HEK293 (cell line): ENCODE results near the gene SMURF1.

ENCODE experiments used
- GLIS2 ChIP-seq: fragments of 450-650 bp; formaldehyde crosslinking; IDR thresholded peaks from 2 replicates; pipeline ENCODE4 v1.5.1; 2016; ENCODE audit warnings: missing biosample characterization, missing genetic modification characterization
- KLF1 ChIP-seq: fragments of 450-650 bp; formaldehyde crosslinking; IDR thresholded peaks from 2 replicates; pipeline ENCODE4 v1.5.1; 2016; ENCODE audit warnings: missing biosample characterization, missing genetic modification characterization
- ZFP37 ChIP-seq: fragments of 450-650 bp; formaldehyde crosslinking; IDR thresholded peaks from 2 replicates; pipeline ENCODE4 v1.5.1; 2016; ENCODE audit warnings: missing biosample characterization, missing genetic modification characterization
- ZNF10 ChIP-seq: fragments of 450-650 bp; formaldehyde crosslinking; IDR thresholded peaks from 2 replicates; pipeline ENCODE4 v1.5.1; 2017; ENCODE audit warnings: missing biosample characterization, missing genetic modification characterization
- ZNF274 ChIP-seq, 2 experiments: fragments of 200-500 bp in 1 of 2; fragments of 450-650 bp in 1 of 2; sonication (Bioruptor generic) in 1 of 2; formaldehyde crosslinking in 1 of 2; IDR thresholded peaks; 2 replicates each; pipeline versions ENCODE4 v1.5.1 to v1.6.1; 2014 to 2016; ENCODE audit warnings: borderline replicate concordance in 1 of 2, inconsistent platforms in 1 of 2, low read length in 1 of 2, missing biosample characterization in 1 of 2, missing genetic modification characterization in 1 of 2
- ZNF585B ChIP-seq: fragments of 450-650 bp; formaldehyde crosslinking; IDR thresholded peaks from 2 replicates; pipeline ENCODE4 v1.5.1; 2016; ENCODE audit warnings: missing biosample characterization, missing genetic modification characterization
- ZXDB ChIP-seq: fragments of 450-650 bp; formaldehyde crosslinking; IDR thresholded peaks from 2 replicates; pipeline ENCODE4 v1.5.1; 2016; ENCODE audit warnings: missing biosample characterization, missing genetic modification characterization
- TF ChIP-seq, protein P1 (sequence below): IDR thresholded peaks from 2 replicates; pipeline ENCODE4 v1.6.1; 2011; ENCODE audit warnings: mild to moderate bottlenecking, low read depth, low read length, borderline replicate concordance
- TF ChIP-seq, protein P2 (sequence below): fragments of 450-650 bp; formaldehyde crosslinking; IDR thresholded peaks from 2 replicates; pipeline ENCODE4 v1.5.1; 2016; ENCODE audit warnings: missing biosample characterization, missing genetic modification characterization
- TF ChIP-seq, protein P3 (sequence below): fragments of 450-650 bp; formaldehyde crosslinking; IDR thresholded peaks from 2 replicates; pipeline ENCODE4 v1.5.1; 2016; ENCODE audit warnings: missing biosample characterization, missing genetic modification characterization, borderline replicate concordance
- TF ChIP-seq, protein P4 (sequence below): fragments of 450-650 bp; formaldehyde crosslinking; IDR thresholded peaks from 2 replicates; pipeline ENCODE4 v1.5.1; 2016; ENCODE audit warnings: missing biosample characterization, missing genetic modification characterization
- TF ChIP-seq, protein P5 (sequence below): fragments of 450-650 bp; formaldehyde crosslinking; IDR thresholded peaks from 2 replicates; pipeline ENCODE4 v1.5.1; 2017; ENCODE audit warnings: missing biosample characterization, missing genetic modification characterization
- TF ChIP-seq, protein P6 (sequence below): fragments of 450-650 bp; formaldehyde crosslinking; IDR thresholded peaks from 2 replicates; pipeline ENCODE4 v1.5.1; 2016; ENCODE audit warnings: missing biosample characterization, missing genetic modification characterization

SMURF1 gene

DNA sequence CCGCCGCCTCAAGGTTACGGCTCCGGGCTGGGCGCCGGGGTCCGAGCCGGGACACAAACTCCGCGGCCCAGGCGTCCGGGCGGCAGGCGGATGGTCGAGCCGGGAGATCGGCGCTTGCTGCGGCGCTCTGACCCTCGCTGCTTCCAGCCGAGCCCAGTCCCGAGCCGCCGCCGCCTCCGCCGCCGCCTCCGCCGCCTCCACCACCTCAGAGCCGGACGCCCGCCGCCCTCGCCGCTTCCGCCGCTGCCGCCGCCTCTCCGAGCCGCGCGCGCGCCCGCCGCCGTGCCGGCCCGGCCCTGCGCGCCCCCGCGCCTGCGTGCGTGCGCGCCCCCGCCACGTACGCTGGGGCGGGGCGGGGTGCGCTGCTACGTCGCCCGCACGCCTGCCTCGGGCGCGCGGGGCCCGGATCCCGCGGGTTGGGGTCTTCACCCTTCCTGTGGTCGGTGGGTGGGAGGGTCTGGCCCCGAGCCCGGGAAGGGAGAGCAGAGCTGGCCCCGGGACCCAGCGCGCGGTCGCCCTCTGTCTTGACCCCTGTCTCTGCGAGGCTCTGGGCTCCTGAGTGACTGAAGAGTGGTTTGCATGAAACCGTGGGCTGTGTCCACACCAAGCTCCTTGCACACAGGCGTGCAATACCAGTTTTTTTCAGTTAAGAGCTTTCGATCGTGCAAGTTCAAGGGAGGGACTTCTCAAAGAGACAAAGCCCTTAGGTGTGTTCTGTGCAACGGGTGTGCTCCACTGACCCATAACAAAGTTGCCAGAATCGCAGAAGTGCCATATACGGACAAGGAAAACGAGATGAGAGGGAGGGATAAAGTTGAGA lies at the start of gene SMURF1 (continued):
- TF ChIP-seq KLF1 (tag by site-specific recombination) (peak; percentile 59), ZNF585B (tag by site-specific recombination) (no peak), ZNF274 (IDR thresholded peaks at IDR 0.05; ENCODE audit: low read length) (no peak), ZNF274 (tag by site-specific recombination; IDR thresholded peaks at IDR 0.05; ENCODE audit: borderline replicate concordance) (no peak), ZFP37 (tag by site-specific recombination) (0 out of 2 replicates have a peak, but pooled peaks have one; percentile 19), ZNF10 (no peak), GLIS2 (tag by site-specific recombination) (no peak), ZXDB (tag by site-specific recombination) (peak; percentile 56)
- TF ChIP-seq, protein P1, sequence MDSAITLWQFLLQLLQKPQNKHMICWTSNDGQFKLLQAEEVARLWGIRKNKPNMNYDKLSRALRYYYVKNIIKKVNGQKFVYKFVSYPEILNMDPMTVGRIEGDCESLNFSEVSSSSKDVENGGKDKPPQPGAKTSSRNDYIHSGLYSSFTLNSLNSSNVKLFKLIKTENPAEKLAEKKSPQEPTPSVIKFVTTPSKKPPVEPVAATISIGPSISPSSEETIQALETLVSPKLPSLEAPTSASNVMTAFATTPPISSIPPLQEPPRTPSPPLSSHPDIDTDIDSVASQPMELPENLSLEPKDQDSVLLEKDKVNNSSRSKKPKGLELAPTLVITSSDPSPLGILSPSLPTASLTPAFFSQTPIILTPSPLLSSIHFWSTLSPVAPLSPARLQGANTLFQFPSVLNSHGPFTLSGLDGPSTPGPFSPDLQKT, result no peak
- TF ChIP-seq, protein P2, sequence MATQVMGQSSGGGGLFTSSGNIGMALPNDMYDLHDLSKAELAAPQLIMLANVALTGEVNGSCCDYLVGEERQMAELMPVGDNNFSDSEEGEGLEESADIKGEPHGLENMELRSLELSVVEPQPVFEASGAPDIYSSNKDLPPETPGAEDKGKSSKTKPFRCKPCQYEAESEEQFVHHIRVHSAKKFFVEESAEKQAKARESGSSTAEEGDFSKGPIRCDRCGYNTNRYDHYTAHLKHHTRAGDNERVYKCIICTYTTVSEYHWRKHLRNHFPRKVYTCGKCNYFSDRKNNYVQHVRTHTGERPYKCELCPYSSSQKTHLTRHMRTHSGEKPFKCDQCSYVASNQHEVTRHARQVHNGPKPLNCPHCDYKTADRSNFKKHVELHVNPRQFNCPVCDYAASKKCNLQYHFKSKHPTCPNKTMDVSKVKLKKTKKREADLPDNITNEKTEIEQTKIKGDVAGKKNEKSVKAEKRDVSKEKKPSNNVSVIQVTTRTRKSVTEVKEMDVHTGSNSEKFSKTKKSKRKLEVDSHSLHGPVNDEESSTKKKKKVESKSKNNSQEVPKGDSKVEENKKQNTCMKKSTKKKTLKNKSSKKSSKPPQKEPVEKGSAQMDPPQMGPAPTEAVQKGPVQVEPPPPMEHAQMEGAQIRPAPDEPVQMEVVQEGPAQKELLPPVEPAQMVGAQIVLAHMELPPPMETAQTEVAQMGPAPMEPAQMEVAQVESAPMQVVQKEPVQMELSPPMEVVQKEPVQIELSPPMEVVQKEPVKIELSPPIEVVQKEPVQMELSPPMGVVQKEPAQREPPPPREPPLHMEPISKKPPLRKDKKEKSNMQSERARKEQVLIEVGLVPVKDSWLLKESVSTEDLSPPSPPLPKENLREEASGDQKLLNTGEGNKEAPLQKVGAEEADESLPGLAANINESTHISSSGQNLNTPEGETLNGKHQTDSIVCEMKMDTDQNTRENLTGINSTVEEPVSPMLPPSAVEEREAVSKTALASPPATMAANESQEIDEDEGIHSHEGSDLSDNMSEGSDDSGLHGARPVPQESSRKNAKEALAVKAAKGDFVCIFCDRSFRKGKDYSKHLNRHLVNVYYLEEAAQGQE (tag by site-specific recombination), result no peak
- TF ChIP-seq, protein P3, sequence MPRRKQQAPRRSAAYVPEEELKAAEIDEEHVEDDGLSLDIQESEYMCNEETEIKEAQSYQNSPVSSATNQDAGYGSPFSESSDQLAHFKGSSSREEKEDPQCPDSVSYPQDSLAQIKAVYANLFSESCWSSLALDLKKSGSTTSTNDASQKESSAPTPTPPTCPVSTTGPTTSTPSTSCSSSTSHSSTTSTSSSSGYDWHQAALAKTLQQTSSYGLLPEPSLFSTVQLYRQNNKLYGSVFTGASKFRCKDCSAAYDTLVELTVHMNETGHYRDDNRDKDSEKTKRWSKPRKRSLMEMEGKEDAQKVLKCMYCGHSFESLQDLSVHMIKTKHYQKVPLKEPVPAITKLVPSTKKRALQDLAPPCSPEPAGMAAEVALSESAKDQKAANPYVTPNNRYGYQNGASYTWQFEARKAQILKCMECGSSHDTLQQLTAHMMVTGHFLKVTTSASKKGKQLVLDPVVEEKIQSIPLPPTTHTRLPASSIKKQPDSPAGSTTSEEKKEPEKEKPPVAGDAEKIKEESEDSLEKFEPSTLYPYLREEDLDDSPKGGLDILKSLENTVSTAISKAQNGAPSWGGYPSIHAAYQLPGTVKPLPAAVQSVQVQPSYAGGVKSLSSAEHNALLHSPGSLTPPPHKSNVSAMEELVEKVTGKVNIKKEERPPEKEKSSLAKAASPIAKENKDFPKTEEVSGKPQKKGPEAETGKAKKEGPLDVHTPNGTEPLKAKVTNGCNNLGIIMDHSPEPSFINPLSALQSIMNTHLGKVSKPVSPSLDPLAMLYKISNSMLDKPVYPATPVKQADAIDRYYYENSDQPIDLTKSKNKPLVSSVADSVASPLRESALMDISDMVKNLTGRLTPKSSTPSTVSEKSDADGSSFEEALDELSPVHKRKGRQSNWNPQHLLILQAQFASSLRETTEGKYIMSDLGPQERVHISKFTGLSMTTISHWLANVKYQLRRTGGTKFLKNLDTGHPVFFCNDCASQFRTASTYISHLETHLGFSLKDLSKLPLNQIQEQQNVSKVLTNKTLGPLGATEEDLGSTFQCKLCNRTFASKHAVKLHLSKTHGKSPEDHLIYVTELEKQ (tag by site-specific recombination), result 0 out of 2 replicates have a peak, but pooled peaks have one; percentile 34
- TF ChIP-seq, protein P4, sequence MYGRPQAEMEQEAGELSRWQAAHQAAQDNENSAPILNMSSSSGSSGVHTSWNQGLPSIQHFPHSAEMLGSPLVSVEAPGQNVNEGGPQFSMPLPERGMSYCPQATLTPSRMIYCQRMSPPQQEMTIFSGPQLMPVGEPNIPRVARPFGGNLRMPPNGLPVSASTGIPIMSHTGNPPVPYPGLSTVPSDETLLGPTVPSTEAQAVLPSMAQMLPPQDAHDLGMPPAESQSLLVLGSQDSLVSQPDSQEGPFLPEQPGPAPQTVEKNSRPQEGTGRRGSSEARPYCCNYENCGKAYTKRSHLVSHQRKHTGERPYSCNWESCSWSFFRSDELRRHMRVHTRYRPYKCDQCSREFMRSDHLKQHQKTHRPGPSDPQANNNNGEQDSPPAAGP (tag by site-specific recombination), result peak; percentile 70
- TF ChIP-seq, protein P5, sequence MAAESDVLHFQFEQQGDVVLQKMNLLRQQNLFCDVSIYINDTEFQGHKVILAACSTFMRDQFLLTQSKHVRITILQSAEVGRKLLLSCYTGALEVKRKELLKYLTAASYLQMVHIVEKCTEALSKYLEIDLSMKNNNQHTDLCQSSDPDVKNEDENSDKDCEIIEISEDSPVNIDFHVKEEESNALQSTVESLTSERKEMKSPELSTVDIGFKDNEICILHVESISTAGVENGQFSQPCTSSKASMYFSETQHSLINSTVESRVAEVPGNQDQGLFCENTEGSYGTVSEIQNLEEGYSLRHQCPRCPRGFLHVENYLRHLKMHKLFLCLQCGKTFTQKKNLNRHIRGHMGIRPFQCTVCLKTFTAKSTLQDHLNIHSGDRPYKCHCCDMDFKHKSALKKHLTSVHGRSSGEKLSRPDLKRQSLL (tag by site-specific recombination), result peak; percentile 1; the same call in 1 of the 2 replicates
- TF ChIP-seq, protein P6, sequence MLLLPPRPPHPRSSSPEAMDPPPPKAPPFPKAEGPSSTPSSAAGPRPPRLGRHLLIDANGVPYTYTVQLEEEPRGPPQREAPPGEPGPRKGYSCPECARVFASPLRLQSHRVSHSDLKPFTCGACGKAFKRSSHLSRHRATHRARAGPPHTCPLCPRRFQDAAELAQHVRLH, result no peak
